Measurements from ENCODE around the gene ANKS1A.
"Not testable (repeated sequence)": the region's sequence is repeated elsewhere in the genome, so short reads cannot be mapped to it uniquely, and the experiment has no call there.

ANKS1A gene

DNA sequence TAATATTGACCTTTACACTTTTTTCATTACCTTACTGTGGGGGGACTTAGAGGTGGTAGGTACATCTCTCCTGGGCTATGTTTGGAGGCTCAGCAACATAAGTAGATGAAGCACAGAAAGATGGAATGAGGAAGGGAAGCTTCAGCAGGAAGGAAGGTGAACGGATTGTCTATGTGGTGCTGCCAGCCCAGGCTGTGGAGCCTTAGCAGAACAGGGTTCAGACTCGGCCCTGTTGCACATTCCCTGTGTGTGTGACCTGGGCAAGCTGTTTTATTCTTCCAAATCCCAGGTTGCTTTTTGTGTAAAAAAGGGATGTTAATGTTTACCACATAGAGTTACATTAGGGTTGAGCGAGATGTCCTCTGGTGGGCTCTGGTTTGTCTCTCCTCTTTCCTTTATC lies 41.2 kb downstream of the ANKS1A start:
- TF ChIP-seq, protein P1, sequence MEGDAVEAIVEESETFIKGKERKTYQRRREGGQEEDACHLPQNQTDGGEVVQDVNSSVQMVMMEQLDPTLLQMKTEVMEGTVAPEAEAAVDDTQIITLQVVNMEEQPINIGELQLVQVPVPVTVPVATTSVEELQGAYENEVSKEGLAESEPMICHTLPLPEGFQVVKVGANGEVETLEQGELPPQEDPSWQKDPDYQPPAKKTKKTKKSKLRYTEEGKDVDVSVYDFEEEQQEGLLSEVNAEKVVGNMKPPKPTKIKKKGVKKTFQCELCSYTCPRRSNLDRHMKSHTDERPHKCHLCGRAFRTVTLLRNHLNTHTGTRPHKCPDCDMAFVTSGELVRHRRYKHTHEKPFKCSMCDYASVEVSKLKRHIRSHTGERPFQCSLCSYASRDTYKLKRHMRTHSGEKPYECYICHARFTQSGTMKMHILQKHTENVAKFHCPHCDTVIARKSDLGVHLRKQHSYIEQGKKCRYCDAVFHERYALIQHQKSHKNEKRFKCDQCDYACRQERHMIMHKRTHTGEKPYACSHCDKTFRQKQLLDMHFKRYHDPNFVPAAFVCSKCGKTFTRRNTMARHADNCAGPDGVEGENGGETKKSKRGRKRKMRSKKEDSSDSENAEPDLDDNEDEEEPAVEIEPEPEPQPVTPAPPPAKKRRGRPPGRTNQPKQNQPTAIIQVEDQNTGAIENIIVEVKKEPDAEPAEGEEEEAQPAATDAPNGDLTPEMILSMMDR (IDR thresholded peaks at IDR 0.05; ENCODE audit: low read depth, low read length) = no peak
- no peak for DNase-seq (ENCODE audit: extremely low read depth, low read depth)

DNA sequence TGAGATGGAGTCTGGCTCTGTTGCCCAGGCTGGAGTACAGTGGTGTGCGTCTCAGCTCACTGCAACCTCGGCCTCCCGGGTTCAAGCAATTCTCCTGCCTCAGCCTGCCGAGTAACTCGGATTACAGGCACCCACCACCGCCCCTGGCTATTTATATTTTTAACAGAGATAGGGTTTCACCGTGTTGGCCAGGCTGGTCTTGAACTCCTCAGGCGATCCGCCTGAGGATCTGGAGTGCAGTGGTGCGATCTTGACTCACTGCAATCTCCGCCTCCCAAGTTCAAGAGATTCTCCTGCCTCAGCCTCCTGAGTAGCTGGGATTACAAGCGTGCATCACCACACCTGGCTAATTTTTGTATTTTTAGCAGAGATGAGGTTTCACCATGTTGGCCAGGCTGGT lies 43.1 kb downstream of the ANKS1A start:
- not testable (repeated sequence) for DNase-seq (ENCODE audit: extremely low read depth, low read depth)

DNA sequence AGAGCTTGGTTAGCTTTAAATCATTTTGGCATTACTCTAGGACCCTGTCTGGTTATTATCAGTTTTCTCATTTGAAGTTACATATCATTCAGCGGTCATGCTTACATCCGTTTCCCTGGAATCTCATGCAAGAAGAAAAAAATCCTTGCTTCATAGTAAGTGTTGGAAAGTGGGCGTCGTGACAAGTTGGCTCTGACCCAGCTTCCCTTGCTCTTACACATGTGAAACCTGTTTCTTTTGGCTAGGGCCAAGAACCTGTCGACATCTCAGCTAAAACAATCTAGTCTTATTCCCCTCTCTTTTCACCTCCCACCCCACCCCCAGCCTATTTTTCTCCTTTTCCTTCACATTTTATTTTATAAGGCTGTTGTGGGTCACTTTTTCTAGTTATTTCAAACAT lies 45.5 kb downstream of the ANKS1A start:
- DNase-seq (ENCODE audit: extremely low read depth, low read depth) = no peak
- TF ChIP-seq, protein P1 (IDR thresholded peaks at IDR 0.05; ENCODE audit: low read depth, low read length) = no peak

DNA sequence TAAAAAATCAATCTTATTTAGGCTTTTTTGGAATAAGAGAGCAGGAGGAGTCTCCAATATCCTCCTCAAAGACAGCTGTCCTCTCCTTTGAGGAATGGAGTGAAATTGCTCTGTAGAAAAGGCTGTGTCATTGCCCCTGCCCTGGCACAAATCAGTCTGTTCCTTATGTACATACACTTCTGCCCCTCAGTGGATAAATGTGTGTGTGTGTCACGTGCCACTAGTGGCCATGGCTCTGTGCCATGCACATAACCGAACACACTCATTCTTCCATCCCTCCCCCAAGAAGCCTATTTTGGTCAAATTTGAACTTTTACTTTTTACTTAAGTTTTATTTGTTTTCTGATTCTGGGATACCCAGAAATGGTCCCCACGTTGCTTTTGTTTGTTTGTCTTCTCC lies 49.2 kb downstream of the ANKS1A start:
- TF ChIP-seq, protein P1 (IDR thresholded peaks at IDR 0.05; ENCODE audit: low read depth, low read length) = no peak
- DNase-seq (ENCODE audit: extremely low read depth, low read depth) = no peak

DNA sequence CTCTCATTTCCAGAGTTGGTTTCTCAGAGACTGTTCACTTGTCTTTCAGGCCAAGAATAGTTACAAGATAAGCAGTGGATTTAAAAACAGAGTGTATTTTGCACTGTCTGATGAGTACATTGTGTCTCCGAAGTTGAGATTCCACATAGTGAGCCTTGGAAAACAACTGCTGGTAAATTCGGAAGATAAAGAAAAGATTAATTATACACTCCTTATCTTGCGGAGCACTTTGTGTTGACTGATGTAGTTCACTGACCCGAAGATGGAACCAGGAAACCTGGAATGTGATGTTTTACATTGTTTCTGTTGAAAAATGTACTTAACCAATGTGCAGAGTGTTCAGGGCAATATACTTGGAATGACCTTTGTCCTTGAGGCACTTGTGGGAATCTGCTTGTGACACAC lies 51.0 kb downstream of the ANKS1A start:
- TF ChIP-seq, protein P1 (IDR thresholded peaks at IDR 0.05; ENCODE audit: low read depth, low read length) = no peak
- DNase-seq (ENCODE audit: extremely low read depth, low read depth) = no peak

DNA sequence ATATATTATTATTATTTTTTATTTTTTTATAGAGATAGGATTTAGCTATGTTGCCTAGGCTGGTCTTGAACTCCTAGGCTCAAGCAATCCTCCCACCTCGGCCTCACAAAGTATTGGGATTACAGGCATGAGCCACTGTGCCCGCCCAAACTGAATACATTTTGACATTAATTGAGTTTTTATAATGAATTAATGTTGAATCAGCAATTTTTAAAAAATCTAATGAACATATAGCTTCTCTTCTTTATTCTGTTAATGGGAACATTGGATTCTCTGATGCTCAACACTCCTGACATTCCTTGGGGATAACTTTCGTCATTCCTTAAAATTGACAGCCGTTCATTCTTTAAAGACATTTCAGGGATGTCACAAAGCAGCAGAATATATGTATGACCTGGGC lies 52.4 kb downstream of the ANKS1A start:
- TF ChIP-seq, protein P1 (IDR thresholded peaks at IDR 0.05; ENCODE audit: low read depth, low read length) = no peak
- DNase-seq (ENCODE audit: extremely low read depth, low read depth) = no peak

DNA sequence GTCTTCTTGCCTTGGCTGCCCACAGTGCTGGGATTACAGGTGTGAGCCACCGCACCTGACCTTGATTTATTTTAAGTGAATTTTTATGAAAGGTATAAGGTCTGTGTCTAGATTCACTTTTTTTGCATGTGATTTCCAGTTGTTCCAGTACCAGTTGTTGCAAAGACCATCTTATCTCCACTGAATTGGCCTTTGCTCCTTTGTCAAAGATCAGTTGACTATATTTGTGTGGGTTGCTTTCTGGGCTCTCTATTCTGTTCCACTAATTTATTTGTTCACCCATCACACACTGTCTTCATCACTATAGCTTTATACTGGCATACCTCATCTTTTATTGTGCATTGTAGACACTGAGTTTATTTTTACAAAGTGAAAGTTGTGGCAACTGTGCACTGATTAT lies 56.3 kb downstream of the ANKS1A start:
- TF ChIP-seq, protein P1 (IDR thresholded peaks at IDR 0.05; ENCODE audit: low read depth, low read length) = no peak
- DNase-seq (ENCODE audit: extremely low read depth, low read depth) = no peak

DNA sequence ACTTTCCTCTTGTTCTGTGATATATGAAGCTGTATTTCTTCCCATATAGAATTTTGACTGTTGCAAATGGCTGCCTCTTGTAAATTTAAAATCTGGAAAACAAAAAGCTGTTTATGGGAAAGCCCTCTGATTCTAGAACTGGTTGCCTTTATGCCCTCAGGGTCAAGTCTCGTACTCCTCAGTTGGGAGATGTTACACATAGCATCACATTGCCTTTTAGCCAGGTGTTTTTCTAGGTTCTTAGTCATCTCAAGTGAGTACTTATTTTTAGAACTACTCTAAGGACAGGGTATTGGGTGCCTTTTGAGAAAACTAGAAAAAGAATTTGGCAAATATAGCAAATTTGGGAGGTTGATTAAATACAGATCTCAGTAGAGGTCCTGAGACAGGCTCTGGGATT lies 58.5 kb downstream of the ANKS1A start:
- TF ChIP-seq, protein P1 (IDR thresholded peaks at IDR 0.05; ENCODE audit: low read depth, low read length) = no peak
- DNase-seq (ENCODE audit: extremely low read depth, low read depth) = no peak

Measured in AG09319 (cell line).